ENCODE results near the gene FAM219A.

Gene FAM219A

GRCh38 chr9:34382879-34383278, 75.5 kb downstream of the FAM219A start:
- no peak for TF ChIP-seq TCF4 (CRISPR knock-in tag; IDR thresholded peaks at IDR 0.05; ENCODE audit: borderline replicate concordance)
- TF ChIP-seq SNAI2 (CRISPR knock-in tag; IDR thresholded peaks at IDR 0.05), result no peak
- no peak for TF ChIP-seq BACH2 (CRISPR knock-in tag; IDR thresholded peaks at IDR 0.05; ENCODE audit: borderline replicate concordance)
- no peak for TF ChIP-seq CSRNP3 (CRISPR knock-in tag; IDR thresholded peaks at IDR 0.05)
- TF ChIP-seq ARNTL (CRISPR knock-in tag; IDR thresholded peaks at IDR 0.05; ENCODE audit: borderline replicate concordance, low read depth), result no peak
- TF ChIP-seq ISL1 (CRISPR knock-in tag; IDR thresholded peaks at IDR 0.05), result no peak
- TF ChIP-seq ZNF70 (CRISPR knock-in tag; IDR thresholded peaks at IDR 0.05), result no peak
- TF ChIP-seq PPARA (CRISPR knock-in tag; IDR thresholded peaks at IDR 0.05; ENCODE audit: borderline replicate concordance), result no peak
- TF ChIP-seq ZFP30 (CRISPR knock-in tag; IDR thresholded peaks at IDR 0.05), result no peak
- no peak for TF ChIP-seq CSDC2 (CRISPR knock-in tag; IDR thresholded peaks at IDR 0.05)
- no peak for TF ChIP-seq ESRRG (CRISPR knock-in tag; IDR thresholded peaks at IDR 0.05)
- TF ChIP-seq ZNF8 (CRISPR knock-in tag; IDR thresholded peaks at IDR 0.05), result no peak
- TF ChIP-seq GLIS3 (CRISPR knock-in tag; IDR thresholded peaks at IDR 0.05), result no peak
- no peak for TF ChIP-seq TSHZ2 (CRISPR knock-in tag; IDR thresholded peaks at IDR 0.05)
- TF ChIP-seq POU6F1 (CRISPR knock-in tag; IDR thresholded peaks at IDR 0.05; ENCODE audit: borderline replicate concordance, low read depth), result no peak
- TF ChIP-seq ZFP3 (CRISPR knock-in tag; IDR thresholded peaks at IDR 0.05), result no peak
- ATAC-seq, result no peak

GRCh38 chr9:34382054-34382453, 76.3 kb downstream of the FAM219A start:
- no peak for TF ChIP-seq GLIS3 (CRISPR knock-in tag; IDR thresholded peaks at IDR 0.05)
- TF ChIP-seq ZFP3 (CRISPR knock-in tag; IDR thresholded peaks at IDR 0.05), result no peak
- no peak for TF ChIP-seq PATZ1 (CRISPR knock-in tag; IDR thresholded peaks at IDR 0.05; ENCODE audit: borderline replicate concordance)
- TF ChIP-seq TSHZ2 (CRISPR knock-in tag; IDR thresholded peaks at IDR 0.05), result no peak
- no peak for TF ChIP-seq ZC3H10 (CRISPR knock-in tag; IDR thresholded peaks at IDR 0.05)
- TF ChIP-seq ESRRG (CRISPR knock-in tag; IDR thresholded peaks at IDR 0.05), result no peak
- TF ChIP-seq ZNF565 (CRISPR knock-in tag; conservative IDR thresholded peaks at IDR 0.05; ENCODE audit: low read depth), result no peak
- TF ChIP-seq ISL1 (CRISPR knock-in tag; IDR thresholded peaks at IDR 0.05), result no peak
- no peak for TF ChIP-seq ZNF8 (CRISPR knock-in tag; IDR thresholded peaks at IDR 0.05)
- no peak for TF ChIP-seq TOX (CRISPR knock-in tag; IDR thresholded peaks at IDR 0.05; ENCODE audit: borderline replicate concordance)
- TF ChIP-seq TCF4 (CRISPR knock-in tag; IDR thresholded peaks at IDR 0.05; ENCODE audit: borderline replicate concordance), result no peak
- no peak for TF ChIP-seq BACH2 (CRISPR knock-in tag; IDR thresholded peaks at IDR 0.05; ENCODE audit: borderline replicate concordance)
- no peak for TF ChIP-seq POU6F1 (CRISPR knock-in tag; IDR thresholded peaks at IDR 0.05; ENCODE audit: borderline replicate concordance, low read depth)
- TF ChIP-seq CSRNP3 (CRISPR knock-in tag; IDR thresholded peaks at IDR 0.05), result no peak
- TF ChIP-seq RARB (CRISPR knock-in tag; IDR thresholded peaks at IDR 0.05), result no peak
- no peak for TF ChIP-seq ZFP30 (CRISPR knock-in tag; IDR thresholded peaks at IDR 0.05)
- no peak for TF ChIP-seq PPARA (CRISPR knock-in tag; IDR thresholded peaks at IDR 0.05; ENCODE audit: borderline replicate concordance)
- no peak for ATAC-seq

Data from SK-N-SH treated with all-trans-retinoic acid at 6 μM for 48 hours (cell line).